Tibial artery (tissue), 4 donors: ENCODE data around the gene EVI5.

Source experiments
- DNase-seq, 2 donors: peaks; one replicate each; pipeline ENCODE4 v3.0.0-alpha.2; 2019
- H3K27ac ChIP-seq, 2 donors: fragments of 200-600 bp; sonication (generic) in 1 of 2; 1 replicate in 1 of 2; 2 replicates in 1 of 2; pipeline ENCODE4 v1.5.1; 2018 to 2019; ENCODE audit warnings: mild to moderate bottlenecking in 1 of 2
- H3K27me3 ChIP-seq, 2 donors: fragments of 200-600 bp; sonication (generic) in 1 of 2; one replicate each; pipeline versions ENCODE4 v1.5.1 to v1.6.0; 2016 to 2019
- H3K36me3 ChIP-seq, 3 donors: fragments of 200-600 bp; sonication (generic) in 2 of 3; one replicate each; pipeline ENCODE4 v1.5.1; 2016 to 2019; ENCODE audit warnings: mild to moderate bottlenecking in 2 of 3
- H3K4me1 ChIP-seq, 4 donors: fragments of 200-600 bp; sonication (generic) in 2 of 4; 1 replicate in 3 of 4; 2 replicates in 1 of 4; pipeline ENCODE4 v1.5.1; 2016 to 2019
- H3K4me3 ChIP-seq, 2 donors: fragments of 200-600 bp; sonication (generic) in 1 of 2; 1 replicate in 1 of 2; 2 replicates in 1 of 2; pipeline ENCODE4 v1.5.1; 2018 to 2019; ENCODE audit warnings: mild to moderate bottlenecking in 2 of 2
- H3K9me3 ChIP-seq, 3 donors: fragments of 200-600 bp; sonication (generic) in 1 of 3; one replicate each; pipeline ENCODE4 v1.5.1; 2016 to 2019
- CTCF ChIP-seq, 2 experiments: fragments of 200-600 bp in 1 of 2; fragments of 450-650 bp in 1 of 2; IDR thresholded peaks; one replicate each; pipeline ENCODE4 v1.5.1; 2017 to 2019; ENCODE audit warnings: antibody characterized with exemption in 2 of 2, mild to moderate bottlenecking in 1 of 2, moderate library complexity in 1 of 2
- intact Hi-C: fragments of 100-400 bp; cut with DNase I; formaldehyde crosslinking; loops from one replicate; pipeline ENCODE4 v1.15.0; 2023; ENCODE audit warnings: low total_unique reads

The EVI5 gene

GRCh38 chr1:92464588-92465255 lies 320.2 kb downstream of the EVI5 start:
- Histone ChIP-seq H3K27me3 (no peaks in the 10 kb centered on the region), H3K36me3 (no peaks in the 10 kb centered on the region), H3K27ac (no peak overlapping the region), H3K4me3 (no peak overlapping the region), H3K4me1 (no peaks in the 10 kb centered on the region), H3K9me3 (no peaks in the 10 kb centered on the region)
- DNase-seq, result no peak
- no peak for TF ChIP-seq CTCF (IDR thresholded peaks at IDR 0.05)
- intact Hi-C loops, result no loop called here

- no peaks in the 10 kb centered on the region for H3K9me3 ChIP-seq
- TF ChIP-seq CTCF (IDR thresholded peaks at IDR 0.05), result no peak
- H3K27ac ChIP-seq, result no peak overlapping the region
- no peaks in the 10 kb centered on the region for H3K4me1 ChIP-seq
- DNase-seq, result no peak
- no peaks in the 10 kb centered on the region for H3K36me3 ChIP-seq
- H3K27me3 ChIP-seq, result no peaks in the 10 kb centered on the region
- no peak overlapping the region for H3K4me3 ChIP-seq
- intact Hi-C loops, result no loop called here
These were observed 323.4 kb downstream of the EVI5 start for GRCh38 chr1:92461364-92462097.

GRCh38 chr1:92459871-92460320 lies 325.0 kb downstream of the EVI5 start:
- DNase-seq, result no peak
- Histone ChIP-seq H3K4me1 (no peaks in the 10 kb centered on the region), H3K27ac (no peak overlapping the region), H3K27me3 (no peaks in the 10 kb centered on the region), H3K9me3 (no peaks in the 10 kb centered on the region), H3K36me3 (no peaks in the 10 kb centered on the region), H3K4me3 (no peak overlapping the region)
- TF ChIP-seq CTCF (IDR thresholded peaks at IDR 0.05), result no peak
- intact Hi-C loops, result no loop called here
